Sigmoid colon (tissue), 7 donors: ENCODE results near the gene PSMB7. TPM values are rescaled to one million over a fixed set of nuclear protein-coding genes. Genes with fewer than 3 reads are reported as not detected.

Experiments
- DNase-seq: peaks from one replicate; pipeline ENCODE4 v3.0.0-alpha.2; 2019
- H3K27ac ChIP-seq, 4 donors: fragments of 200-600 bp; sonication (generic); one replicate each; pipeline ENCODE4 v1.5.1; 2016 to 2019; ENCODE audit warnings: mild to moderate bottlenecking in 1 of 4
- H3K27me3 ChIP-seq, 3 donors: fragments of 200-600 bp; sonication (generic); one replicate each; pipeline ENCODE4 v1.5.1; 2019; ENCODE audit warnings: mild to moderate bottlenecking in 1 of 3
- H3K36me3 ChIP-seq, 4 donors: fragments of 200-600 bp; sonication (generic); one replicate each; pipeline ENCODE4 v1.5.1; 2016 to 2019
- H3K4me1 ChIP-seq, 4 donors: fragments of 200-600 bp; sonication (generic); one replicate each; pipeline ENCODE4 v1.5.1; 2017 to 2019
- H3K4me3 ChIP-seq, 4 donors: fragments of 200-600 bp; sonication (generic); one replicate each; pipeline ENCODE4 v1.5.1; 2017 to 2019; ENCODE audit warnings: mild to moderate bottlenecking in 2 of 4, moderate library complexity in 1 of 4
- H3K9me3 ChIP-seq, 4 donors: fragments of 200-600 bp in 3 of 4; sonication (generic) in 3 of 4; one replicate each; pipeline versions ENCODE4 v1.5.1 to v1.6.1; 2013 to 2019
- EP300 ChIP-seq, 4 donors: sonication (generic); formaldehyde crosslinking; IDR thresholded peaks; one replicate each; pipeline ENCODE4 v1.6.1; 2017; ENCODE audit warnings: antibody characterized with exemption in 4 of 4
- POLR2A ChIP-seq, 2 donors: fragments of 450-650 bp; IDR thresholded peaks; one replicate each; pipeline ENCODE4 v1.6.1; 2016; ENCODE audit warnings: antibody characterized with exemption in 2 of 2, mild to moderate bottlenecking in 2 of 2, moderate library complexity in 2 of 2
- POLR2AphosphoS5 ChIP-seq, 4 donors: sonication (generic); formaldehyde crosslinking; IDR thresholded peaks; one replicate each; pipeline ENCODE4 v1.6.1; 2017; ENCODE audit warnings: antibody characterized with exemption in 4 of 4
- WGBS, 2 donors: extraction: QIAGEN DNeasy Blood & Tissue Kit; methylation state at CpG; one replicate each; pipeline ENCODE4 v1.1.7; 2013; 5-methylcytosine and 5-hydroxymethylcytosine counted together
- intact Hi-C: fragments of 100-400 bp; cut with DNase I; formaldehyde crosslinking; loops from one replicate; pipeline ENCODE4 v1.15.1; 2023
- polyA plus RNA-seq, 3 donors: library from polyadenylated mRNA; stranded (reverse); fragments of 200-250 nt; gene quantifications; one replicate each; pipeline ENCODE4 v1.2.3, GENCODE V29; 2013
- total RNA-seq, 4 donors: library from RNA; depleted of rRNA; stranded (reverse); fragments of >200 nt; gene quantifications; one replicate each; pipeline ENCODE4 v1.1.0, GENCODE V29; 2016
- TF ChIP-seq, protein P1 (sequence below), 4 experiments: fragments of 450-650 bp in 3 of 4; fragments of 200-600 bp in 1 of 4; IDR thresholded peaks; one replicate each; pipeline ENCODE4 v1.5.1; 2016 to 2019; ENCODE audit warnings: antibody characterized with exemption in 4 of 4, mild to moderate bottlenecking in 3 of 4, moderate library complexity in 2 of 4
- donor health status: healthy with polysubstance abuse.
- donor health status: Bipolar disorder and iron deficiency.
- donor health status: healthy.

PSMB7 gene
- total and polyA plus RNA-seq, 7 donors: 136 to 179 (median 171) TPM

DNA sequence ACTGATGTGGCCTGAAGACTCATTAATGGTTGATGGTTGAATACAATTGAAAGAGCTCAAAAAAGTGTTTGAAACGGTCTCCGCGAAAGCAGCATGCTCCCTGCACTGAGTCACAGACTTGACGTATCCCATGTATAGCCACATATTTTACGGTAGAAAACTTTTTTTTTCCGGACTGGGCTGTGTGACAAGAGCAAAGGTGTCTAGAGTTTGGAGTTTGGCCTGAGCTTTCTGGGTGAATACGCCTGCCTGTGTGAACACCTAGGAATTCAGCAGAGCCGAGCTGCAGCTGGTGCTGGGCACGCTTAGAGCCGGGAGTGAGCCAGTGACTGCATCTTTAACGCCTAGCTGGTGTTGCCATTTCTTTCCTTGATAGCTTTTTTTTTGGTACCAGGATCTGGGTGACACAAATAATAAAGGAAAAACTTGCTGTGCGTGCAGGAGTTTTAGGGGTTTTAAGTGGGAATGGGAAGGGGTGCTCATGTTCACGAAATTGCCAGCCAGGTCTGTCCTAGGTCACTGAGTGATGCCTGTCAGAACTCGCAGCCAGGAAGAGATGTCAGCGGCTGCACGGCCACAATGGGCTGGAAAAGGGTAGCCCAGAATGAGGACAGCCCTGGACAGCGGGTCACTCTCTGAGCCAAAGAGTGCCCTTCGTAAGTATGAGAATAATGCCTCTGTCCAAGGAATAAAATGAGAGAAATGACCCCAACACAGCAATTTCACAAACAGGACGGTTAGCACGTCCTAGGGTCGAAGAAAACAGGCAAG is 51.7 kb downstream of the PSMB7 start:
- peaks cover 0 to 12% (median 11%) of the 10 kb centered on the region in 4 donors for H3K4me1 ChIP-seq
- no peaks in the 10 kb centered on the region for H3K9me3 ChIP-seq
- no peak overlapping the region for H3K4me3 ChIP-seq
- DNase-seq: no peak
- TF ChIP-seq POLR2A (IDR thresholded peaks at IDR 0.05): no peak
- TF ChIP-seq POLR2AphosphoS5 (IDR thresholded peaks at IDR 0.05): no peak
- no peak for TF ChIP-seq EP300 (IDR thresholded peaks at IDR 0.05)
- TF ChIP-seq, protein P1, sequence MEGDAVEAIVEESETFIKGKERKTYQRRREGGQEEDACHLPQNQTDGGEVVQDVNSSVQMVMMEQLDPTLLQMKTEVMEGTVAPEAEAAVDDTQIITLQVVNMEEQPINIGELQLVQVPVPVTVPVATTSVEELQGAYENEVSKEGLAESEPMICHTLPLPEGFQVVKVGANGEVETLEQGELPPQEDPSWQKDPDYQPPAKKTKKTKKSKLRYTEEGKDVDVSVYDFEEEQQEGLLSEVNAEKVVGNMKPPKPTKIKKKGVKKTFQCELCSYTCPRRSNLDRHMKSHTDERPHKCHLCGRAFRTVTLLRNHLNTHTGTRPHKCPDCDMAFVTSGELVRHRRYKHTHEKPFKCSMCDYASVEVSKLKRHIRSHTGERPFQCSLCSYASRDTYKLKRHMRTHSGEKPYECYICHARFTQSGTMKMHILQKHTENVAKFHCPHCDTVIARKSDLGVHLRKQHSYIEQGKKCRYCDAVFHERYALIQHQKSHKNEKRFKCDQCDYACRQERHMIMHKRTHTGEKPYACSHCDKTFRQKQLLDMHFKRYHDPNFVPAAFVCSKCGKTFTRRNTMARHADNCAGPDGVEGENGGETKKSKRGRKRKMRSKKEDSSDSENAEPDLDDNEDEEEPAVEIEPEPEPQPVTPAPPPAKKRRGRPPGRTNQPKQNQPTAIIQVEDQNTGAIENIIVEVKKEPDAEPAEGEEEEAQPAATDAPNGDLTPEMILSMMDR (IDR thresholded peaks at IDR 0.05): no peak
- H3K36me3 ChIP-seq: peaks cover 0 to 10% (median 0%) of the 10 kb centered on the region in 4 donors
- no peak overlapping the region for H3K27ac ChIP-seq
- WGBS, 2 donors: 95 to 96% methylated on average over 21 of the region's 21 CpGs
- intact Hi-C loops: no loop called here
- no peaks in the 10 kb centered on the region for H3K27me3 ChIP-seq

DNA sequence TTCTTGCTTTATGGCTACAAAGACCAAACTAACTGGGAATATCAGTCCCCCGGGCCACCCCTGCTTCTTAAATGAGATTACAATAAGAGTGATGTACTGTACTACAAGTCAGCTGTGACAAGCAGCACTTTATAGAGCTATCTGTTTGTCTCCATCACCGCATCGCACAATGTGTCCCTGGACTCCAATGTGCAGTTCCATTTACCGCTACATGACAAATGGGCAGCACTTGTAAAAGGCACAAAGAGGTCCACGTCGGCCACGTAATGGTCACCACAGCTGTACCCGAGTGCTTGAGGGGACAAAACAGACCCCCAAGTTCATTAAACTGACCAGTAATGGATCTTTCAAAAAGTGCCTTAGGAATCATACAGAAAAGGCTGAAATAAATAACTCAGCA is 54.1 kb downstream of the PSMB7 start:
- 92 to 93% methylated on average over 8 of the region's 8 CpGs for WGBS, 2 donors
- Histone ChIP-seq H3K27me3 (no peaks in the 10 kb centered on the region), H3K36me3 (peaks cover 0 to 10% (median 4%) of the 10 kb centered on the region in 4 donors), H3K4me3 (no peak overlapping the region), H3K27ac (no peak overlapping the region), H3K4me1 (peaks cover 0 to 12% (median 11%) of the 10 kb centered on the region in 4 donors), H3K9me3 (no peaks in the 10 kb centered on the region)
- intact Hi-C loops: no loop called here
- DNase-seq: no peak
- TF ChIP-seq POLR2AphosphoS5 (IDR thresholded peaks at IDR 0.05) (no peak), POLR2A (IDR thresholded peaks at IDR 0.05) (no peak), EP300 (IDR thresholded peaks at IDR 0.05) (no peak)
- TF ChIP-seq, protein P1 (IDR thresholded peaks at IDR 0.05): no peak

DNA sequence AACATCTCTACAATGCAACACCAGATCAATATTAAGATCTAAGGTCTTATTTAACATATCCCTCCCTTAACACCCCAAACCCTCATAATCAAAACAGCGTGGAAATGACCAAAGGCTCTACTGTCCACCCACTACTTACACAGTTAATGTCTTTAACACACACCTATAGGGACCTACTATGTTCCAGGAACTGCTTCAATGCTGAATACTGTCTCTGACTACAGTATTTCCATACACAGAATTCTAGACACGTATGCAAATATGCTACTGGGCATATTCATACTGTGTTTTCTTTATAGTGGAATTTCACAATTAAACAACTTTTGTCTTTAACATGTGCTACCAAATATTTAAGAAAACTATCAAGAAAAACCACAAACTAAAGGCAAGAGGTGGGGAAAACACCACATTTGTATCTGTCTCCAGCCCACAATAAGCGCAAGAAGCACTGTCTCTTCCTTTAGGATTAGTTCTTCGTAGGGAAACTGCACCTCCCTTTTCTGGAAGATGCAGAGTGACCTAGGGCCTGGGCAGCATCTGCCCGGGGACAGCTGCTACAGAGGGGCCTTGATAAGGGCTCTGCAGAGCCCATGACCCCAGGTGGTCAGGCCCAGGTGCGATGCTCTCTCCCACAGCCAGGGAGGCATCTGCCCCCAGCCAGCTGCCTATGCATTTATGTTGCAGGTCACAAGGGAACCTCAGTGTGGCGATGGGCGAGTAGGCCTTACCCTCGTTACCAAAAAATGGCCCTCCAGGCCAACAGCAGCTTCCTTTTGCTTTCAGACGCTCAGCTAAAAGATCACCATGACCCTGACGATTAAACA is 55.2 kb downstream of the PSMB7 start:
- intact Hi-C loops: no loop called here
- Histone ChIP-seq H3K4me1 (peaks cover 0 to 12% (median 11%) of the 10 kb centered on the region in 4 donors), H3K9me3 (no peaks in the 10 kb centered on the region), H3K4me3 (no peak overlapping the region), H3K27ac (no peak overlapping the region), H3K36me3 (peaks cover 0 to 18% (median 6%) of the 10 kb centered on the region in 4 donors), H3K27me3 (no peaks in the 10 kb centered on the region)
- 88 to 89% methylated on average over 11 of the region's 11 CpGs for WGBS, 2 donors
- TF ChIP-seq, protein P1 (IDR thresholded peaks at IDR 0.05): no peak
- TF ChIP-seq POLR2AphosphoS5 (IDR thresholded peaks at IDR 0.05) (no peak), EP300 (IDR thresholded peaks at IDR 0.05) (no peak), POLR2A (IDR thresholded peaks at IDR 0.05) (no peak)
- DNase-seq: no peak

DNA sequence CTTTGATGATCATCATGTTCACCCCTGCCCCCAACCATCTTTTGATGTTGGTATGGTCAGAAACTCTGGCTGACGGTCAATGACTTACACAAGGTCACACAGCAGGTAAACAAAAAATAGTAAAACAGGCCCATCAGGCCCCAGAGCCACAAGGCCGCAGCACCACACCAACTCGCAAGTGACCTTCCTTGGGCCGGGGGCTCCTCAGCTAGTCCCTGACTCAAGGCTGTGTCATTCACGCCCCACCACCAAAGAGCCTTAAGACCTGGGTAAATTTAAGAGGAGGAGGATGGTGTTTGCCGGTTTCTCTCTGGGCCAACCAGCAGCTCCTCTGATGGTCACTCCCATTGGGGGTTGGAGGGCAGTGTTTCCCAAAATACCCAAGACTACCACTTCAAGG is 55.8 kb downstream of the PSMB7 start:
- no peaks in the 10 kb centered on the region for H3K27me3 ChIP-seq
- WGBS, 2 donors: 95 to 96% methylated on average over 6 of the region's 6 CpGs
- no peak overlapping the region for H3K4me3 ChIP-seq
- TF ChIP-seq EP300 (IDR thresholded peaks at IDR 0.05) (no peak), POLR2AphosphoS5 (IDR thresholded peaks at IDR 0.05) (no peak)
- TF ChIP-seq, protein P1 (IDR thresholded peaks at IDR 0.05): no peak
- intact Hi-C loops: no loop called here
- no peak overlapping the region for H3K27ac ChIP-seq
- H3K36me3 ChIP-seq: peaks cover 0 to 25% (median 7%) of the 10 kb centered on the region in 4 donors
- peaks cover 0 to 12% (median 11%) of the 10 kb centered on the region in 4 donors for H3K4me1 ChIP-seq
- no peaks in the 10 kb centered on the region for H3K9me3 ChIP-seq
- DNase-seq: no peak
